ENCODE measurements around the gene TPCN2.
"Not testable (repeated sequence)": the region's sequence is repeated elsewhere in the genome, so short reads cannot be mapped to it uniquely, and the experiment has no call there.

TPCN2 gene

DNA sequence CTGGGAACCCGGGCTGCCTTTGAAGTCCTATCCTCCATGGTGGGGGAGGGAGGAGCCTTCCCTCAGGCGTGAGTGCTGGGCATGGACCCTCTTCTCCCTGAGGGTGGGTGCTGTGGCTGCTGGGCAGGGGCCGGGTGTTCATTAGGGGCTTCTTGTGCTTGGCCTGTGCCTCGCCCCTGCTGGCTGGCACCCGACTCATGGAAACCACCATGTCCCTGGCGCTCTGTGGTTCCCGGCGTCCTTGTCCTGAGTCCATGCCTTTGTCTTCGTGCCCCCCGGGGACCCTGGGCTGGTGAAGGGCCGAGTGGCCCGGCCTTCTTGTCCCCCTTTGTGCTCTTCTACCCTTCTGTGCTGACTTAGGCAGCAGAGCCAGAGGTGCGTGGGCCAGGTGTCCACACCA is 23.2 kb downstream of the TPCN2 start:
- Histone ChIP-seq H3K9me3 (ENCODE audit: control insufficient read depth in 5 of 5, low read length in 5 of 5) (no peaks in the 10 kb centered on the region), H3K9ac (ENCODE audit: low read length in 5 of 5) (no peak overlapping the region), H3K27ac (ENCODE audit: low read depth, low read length) (no peak overlapping the region), H3K4me3 (ENCODE audit: low read depth in 1 of 5, low read length in 5 of 5) (no peak overlapping the region), H3K27me3 (ENCODE audit: control insufficient read depth in 5 of 5, insufficient read depth in 4 of 5, low read length in 5 of 5) (no peaks in the 10 kb centered on the region), H3K36me3 (ENCODE audit: control insufficient read depth in 5 of 5, insufficient read depth in 5 of 5, low read length in 5 of 5) (peaks cover 0 to 82% (median 60%) of the 10 kb centered on the region in 5 donors), H3K4me1 (ENCODE audit: control insufficient read depth in 5 of 5, insufficient read depth in 5 of 5, low read length in 5 of 5) (peaks cover 0 to 5% (median 0%) of the 10 kb centered on the region in 5 donors)

DNA sequence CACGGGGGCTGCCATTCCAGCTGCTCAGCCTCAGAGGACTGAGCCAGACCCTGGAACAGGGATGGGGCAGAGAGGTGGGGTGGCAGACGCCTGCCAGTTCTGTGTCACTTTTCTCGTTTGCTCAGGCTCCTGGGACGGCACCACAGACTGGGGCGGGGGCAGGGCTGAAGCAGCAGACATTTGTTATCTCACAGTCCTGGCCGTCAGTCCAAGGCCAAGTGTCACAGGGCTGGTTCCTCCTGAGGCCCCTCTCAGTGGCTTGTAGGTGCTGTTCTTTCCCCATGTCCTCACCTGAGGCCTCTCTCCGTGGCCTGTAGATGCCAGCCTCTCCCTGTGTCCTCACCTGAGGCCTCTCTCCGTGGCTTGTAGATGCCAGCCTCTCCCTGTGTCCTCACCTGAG is 24.7 kb downstream of the TPCN2 start:
- Histone ChIP-seq H3K27me3 (ENCODE audit: control insufficient read depth in 5 of 5, insufficient read depth in 4 of 5, low read length in 5 of 5) (no peaks in the 10 kb centered on the region), H3K27ac (ENCODE audit: low read depth, low read length) (no peak overlapping the region), H3K9ac (ENCODE audit: low read length in 5 of 5) (no peak overlapping the region), H3K4me3 (ENCODE audit: low read depth in 1 of 5, low read length in 5 of 5) (no peak overlapping the region), H3K36me3 (ENCODE audit: control insufficient read depth in 5 of 5, insufficient read depth in 5 of 5, low read length in 5 of 5) (peaks cover 0 to 84% (median 64%) of the 10 kb centered on the region in 5 donors), H3K4me1 (ENCODE audit: control insufficient read depth in 5 of 5, insufficient read depth in 5 of 5, low read length in 5 of 5) (peaks cover 0 to 5% (median 0%) of the 10 kb centered on the region in 5 donors), H3K9me3 (ENCODE audit: control insufficient read depth in 5 of 5, low read length in 5 of 5) (no peaks in the 10 kb centered on the region)

DNA sequence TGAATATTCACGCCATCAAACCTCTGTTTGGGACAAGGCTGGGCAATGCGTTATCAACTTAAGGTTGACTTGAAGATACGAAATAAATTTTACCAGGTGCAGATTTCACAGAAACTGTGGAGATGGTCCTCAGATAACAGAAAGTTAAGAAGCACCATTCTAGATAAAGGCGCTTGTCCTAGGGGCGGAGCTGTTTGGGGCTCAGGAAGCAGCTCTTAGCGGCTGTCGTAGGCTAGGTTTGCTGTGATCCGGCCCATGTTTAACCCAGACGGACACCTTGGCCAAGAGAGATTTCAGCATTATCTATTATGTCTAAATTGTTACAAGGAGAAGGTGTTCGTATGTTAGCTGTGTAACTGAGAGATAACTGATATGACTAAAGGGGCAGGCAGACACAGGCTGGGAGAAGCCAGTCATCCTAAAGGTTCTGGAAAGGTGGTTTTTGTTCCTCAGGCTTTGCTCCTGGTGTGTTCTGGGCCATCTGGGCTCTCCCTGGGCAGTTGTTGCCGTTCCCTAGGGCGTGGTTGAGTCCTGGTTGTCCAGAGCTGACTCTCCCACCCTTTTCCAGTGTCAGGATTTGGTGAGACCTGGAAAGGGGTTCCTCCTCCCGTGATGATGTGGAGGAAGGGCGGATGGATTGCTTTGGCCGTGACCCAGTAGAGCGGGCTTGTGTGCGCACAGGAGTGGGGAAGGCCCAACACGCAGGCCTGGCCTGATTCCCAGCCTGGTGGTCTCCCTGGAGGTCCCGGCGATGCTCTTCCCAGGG is 25.8 kb downstream of the TPCN2 start:
- Histone ChIP-seq H3K4me1 (ENCODE audit: control insufficient read depth in 5 of 5, insufficient read depth in 5 of 5, low read length in 5 of 5) (peaks cover 0 to 5% (median 0%) of the 10 kb centered on the region in 5 donors), H3K36me3 (ENCODE audit: control insufficient read depth in 5 of 5, insufficient read depth in 5 of 5, low read length in 5 of 5) (peaks cover 0 to 87% (median 69%) of the 10 kb centered on the region in 5 donors), H3K27ac (ENCODE audit: low read depth, low read length) (no peak overlapping the region), H3K4me3 (ENCODE audit: low read depth in 1 of 5, low read length in 5 of 5) (no peak overlapping the region), H3K27me3 (ENCODE audit: control insufficient read depth in 5 of 5, insufficient read depth in 4 of 5, low read length in 5 of 5) (no peaks in the 10 kb centered on the region), H3K9me3 (ENCODE audit: control insufficient read depth in 5 of 5, low read length in 5 of 5) (no peaks in the 10 kb centered on the region), H3K9ac (ENCODE audit: low read length in 5 of 5) (no peak overlapping the region)

DNA sequence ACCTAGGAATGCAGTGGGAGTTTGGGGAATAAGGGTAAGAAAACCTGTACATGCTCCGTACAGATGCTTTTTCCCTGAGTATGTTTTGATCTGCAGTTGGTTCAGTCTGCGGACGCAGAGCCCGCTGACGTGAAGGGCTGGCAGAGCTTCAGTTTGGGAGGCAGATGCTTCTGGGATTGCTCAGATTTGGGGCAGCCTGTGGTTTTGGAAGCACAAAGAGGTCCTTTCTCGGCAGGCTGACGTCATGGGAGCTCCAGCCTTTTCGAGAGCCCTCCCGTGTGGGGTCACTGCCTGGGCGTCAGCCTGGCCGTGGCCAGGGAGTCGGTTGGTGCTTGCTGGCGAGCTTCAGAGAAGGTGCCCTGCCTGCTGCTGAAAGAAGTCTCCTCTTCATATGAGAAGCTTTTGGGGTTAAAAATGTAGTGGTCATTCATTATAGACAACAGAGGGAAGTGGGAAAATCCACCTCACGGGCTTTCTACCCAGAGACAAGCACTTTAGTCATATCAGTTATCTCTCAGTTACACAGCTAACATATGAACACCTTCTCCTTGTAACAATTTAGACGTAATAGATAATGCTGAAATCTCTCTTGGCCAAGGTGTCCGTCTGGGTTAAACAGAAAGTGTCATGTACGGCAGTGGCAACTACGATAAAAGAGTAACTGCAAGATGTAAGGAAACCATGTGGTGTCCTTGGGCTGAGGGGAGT is 26.8 kb downstream of the TPCN2 start:
- H3K9me3 ChIP-seq (ENCODE audit: control insufficient read depth in 5 of 5, low read length in 5 of 5) = no peaks in the 10 kb centered on the region
- no peaks in the 10 kb centered on the region for H3K27me3 ChIP-seq (ENCODE audit: control insufficient read depth in 5 of 5, insufficient read depth in 4 of 5, low read length in 5 of 5)
- H3K4me1 ChIP-seq (ENCODE audit: control insufficient read depth in 5 of 5, insufficient read depth in 5 of 5, low read length in 5 of 5) = peaks cover 0 to 12% (median 0%) of the 10 kb centered on the region in 5 donors
- no peak overlapping the region for H3K4me3 ChIP-seq (ENCODE audit: low read depth in 1 of 5, low read length in 5 of 5)
- H3K27ac ChIP-seq (ENCODE audit: low read depth, low read length) = no peak overlapping the region
- peaks cover 0 to 89% (median 74%) of the 10 kb centered on the region in 5 donors for H3K36me3 ChIP-seq (ENCODE audit: control insufficient read depth in 5 of 5, insufficient read depth in 5 of 5, low read length in 5 of 5)
- H3K9ac ChIP-seq (ENCODE audit: low read length in 5 of 5) = no peak overlapping the region

DNA sequence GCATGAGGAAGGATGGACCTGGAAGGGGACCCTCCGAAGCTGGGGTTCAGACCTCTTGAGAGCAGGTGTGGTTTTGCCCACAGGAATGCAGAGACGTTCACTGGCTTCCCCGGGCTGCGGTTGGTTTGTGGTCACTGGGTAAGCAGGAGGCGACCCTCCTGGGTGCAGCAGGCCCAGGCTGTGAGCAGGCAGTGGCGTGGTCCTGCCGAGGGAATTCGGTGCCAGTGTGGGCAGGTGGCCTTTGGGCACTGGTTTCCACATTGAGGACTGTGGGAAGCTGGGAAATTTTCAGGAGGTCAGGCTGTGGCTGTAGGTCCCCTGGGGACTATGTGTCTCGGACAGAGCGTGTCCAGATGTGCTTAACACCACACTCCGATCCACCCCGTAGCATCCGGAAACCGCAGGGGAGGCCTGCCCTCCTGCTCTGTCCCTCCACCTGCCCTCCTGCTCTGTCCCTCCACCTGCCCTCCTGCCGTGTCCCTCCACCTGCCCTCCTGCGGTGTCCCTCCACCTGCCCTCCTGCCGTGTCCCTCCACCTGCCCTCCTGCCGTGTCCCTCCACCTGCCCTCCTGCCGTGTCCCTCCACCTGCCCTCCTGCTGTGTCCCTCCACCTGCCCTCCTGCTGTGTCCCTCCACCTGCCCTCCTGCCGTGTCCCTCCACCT is 27.5 kb downstream of the TPCN2 start:
- Histone ChIP-seq H3K9me3 (ENCODE audit: control insufficient read depth in 5 of 5, low read length in 5 of 5) (no peaks in the 10 kb centered on the region), H3K36me3 (ENCODE audit: control insufficient read depth in 5 of 5, insufficient read depth in 5 of 5, low read length in 5 of 5) (peaks cover 0 to 90% (median 72%) of the 10 kb centered on the region in 5 donors), H3K4me1 (ENCODE audit: control insufficient read depth in 5 of 5, insufficient read depth in 5 of 5, low read length in 5 of 5) (peaks cover 0 to 14% (median 0%) of the 10 kb centered on the region in 5 donors), H3K27me3 (ENCODE audit: control insufficient read depth in 5 of 5, insufficient read depth in 4 of 5, low read length in 5 of 5) (no peaks in the 10 kb centered on the region), H3K4me3 (ENCODE audit: low read depth in 1 of 5, low read length in 5 of 5) (no peak overlapping the region), H3K9ac (ENCODE audit: low read length in 5 of 5) (no peak overlapping the region), H3K27ac (ENCODE audit: low read depth, low read length) (no peak overlapping the region)

DNA sequence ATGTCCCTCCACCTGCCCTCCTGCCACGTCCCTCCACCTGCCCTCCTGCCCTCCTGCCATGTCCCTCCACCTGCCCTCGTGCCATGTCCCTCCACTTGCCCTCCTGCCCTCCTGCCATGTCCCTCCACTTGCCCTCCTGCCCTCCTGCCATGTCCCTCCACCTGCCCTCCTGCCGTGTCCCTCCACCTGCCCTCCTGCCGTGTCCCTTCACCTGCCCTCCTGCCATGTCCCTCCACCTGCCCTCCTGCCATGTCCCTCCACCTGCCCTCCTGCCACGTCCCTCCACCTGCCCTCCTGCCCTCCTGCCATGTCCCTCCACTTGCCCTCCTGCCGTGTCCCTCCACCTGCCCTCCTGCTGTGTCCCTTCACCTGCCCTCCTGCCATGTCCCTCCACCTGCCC is 28.2 kb downstream of the TPCN2 start:
- H3K27me3 ChIP-seq (ENCODE audit: control insufficient read depth in 5 of 5, insufficient read depth in 4 of 5, low read length in 5 of 5); H3K9ac ChIP-seq (ENCODE audit: low read length in 5 of 5); H3K27ac ChIP-seq (ENCODE audit: low read depth, low read length); H3K4me3 ChIP-seq (ENCODE audit: low read depth in 1 of 5, low read length in 5 of 5); H3K9me3 ChIP-seq (ENCODE audit: control insufficient read depth in 5 of 5, low read length in 5 of 5): not testable (repeated sequence)
- peaks cover 0 to 14% (median 0%) of the 10 kb centered on the region in 5 donors for H3K4me1 ChIP-seq (ENCODE audit: control insufficient read depth in 5 of 5, insufficient read depth in 5 of 5, low read length in 5 of 5)
- peaks cover 0 to 90% (median 73%) of the 10 kb centered on the region in 5 donors for H3K36me3 ChIP-seq (ENCODE audit: control insufficient read depth in 5 of 5, insufficient read depth in 5 of 5, low read length in 5 of 5)

DNA sequence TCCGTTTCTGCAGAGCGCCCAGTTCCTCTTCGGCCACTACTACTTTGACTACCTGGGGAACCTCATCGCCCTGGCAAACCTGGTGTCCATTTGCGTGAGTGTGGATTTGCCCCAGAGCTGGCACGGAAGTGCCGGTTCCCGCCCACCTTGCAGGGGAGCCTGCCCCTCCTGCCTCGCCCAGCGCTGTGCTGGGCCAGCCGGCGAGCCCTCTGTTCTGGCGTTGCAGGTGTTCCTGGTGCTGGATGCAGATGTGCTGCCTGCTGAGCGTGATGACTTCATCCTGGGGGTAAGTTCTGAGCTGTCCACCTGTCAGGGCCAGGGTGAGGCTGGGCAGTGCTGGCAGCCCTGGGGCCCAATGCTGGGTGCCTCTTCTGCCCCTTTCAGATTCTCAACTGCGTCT is 29.8 kb downstream of the TPCN2 start:
- Histone ChIP-seq H3K9me3 (ENCODE audit: control insufficient read depth in 5 of 5, low read length in 5 of 5) (no peaks in the 10 kb centered on the region), H3K27me3 (ENCODE audit: control insufficient read depth in 5 of 5, insufficient read depth in 4 of 5, low read length in 5 of 5) (no peaks in the 10 kb centered on the region), H3K4me3 (ENCODE audit: low read depth in 1 of 5, low read length in 5 of 5) (no peak overlapping the region), H3K9ac (ENCODE audit: low read length in 5 of 5) (no peak overlapping the region), H3K27ac (ENCODE audit: low read depth, low read length) (no peak overlapping the region), H3K4me1 (ENCODE audit: control insufficient read depth in 5 of 5, insufficient read depth in 5 of 5, low read length in 5 of 5) (peaks cover 0 to 14% (median 0%) of the 10 kb centered on the region in 5 donors), H3K36me3 (ENCODE audit: control insufficient read depth in 5 of 5, insufficient read depth in 5 of 5, low read length in 5 of 5) (peaks cover 0 to 89% (median 70%) of the 10 kb centered on the region in 5 donors)

DNA sequence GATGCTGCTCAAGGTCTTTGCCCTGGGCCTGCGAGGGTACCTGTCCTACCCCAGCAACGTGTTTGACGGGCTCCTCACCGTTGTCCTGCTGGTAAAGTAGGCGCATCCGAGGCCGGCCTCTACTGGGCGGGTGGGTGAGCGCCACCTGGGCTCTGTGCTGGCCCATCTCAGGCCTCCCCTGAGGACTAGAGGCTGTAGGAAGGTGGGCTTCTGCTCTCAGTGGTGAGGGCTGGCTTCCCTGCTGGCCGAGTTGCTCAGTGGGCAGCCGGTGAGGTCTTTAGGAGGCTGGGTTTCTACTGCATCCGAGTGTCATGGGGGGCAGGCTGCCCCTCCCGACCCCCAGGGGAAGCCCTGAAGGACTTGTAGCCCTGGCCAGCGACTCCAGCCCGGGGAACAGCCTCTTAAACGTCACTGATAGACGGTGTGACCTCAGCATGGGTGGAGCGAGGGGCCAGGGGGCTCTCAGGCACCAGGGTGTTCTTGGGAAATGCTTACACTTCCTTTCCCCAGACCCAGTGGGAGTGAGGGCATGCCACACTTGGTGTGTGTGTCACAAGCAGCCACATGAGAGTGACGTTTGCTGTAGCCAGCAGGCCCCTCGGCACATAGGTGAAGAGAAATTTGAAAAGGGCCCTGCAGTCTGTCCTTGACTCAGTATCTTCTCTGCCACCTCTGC is 30.3 kb downstream of the TPCN2 start:
- H3K27ac ChIP-seq (ENCODE audit: low read depth, low read length) = no peak overlapping the region
- no peaks in the 10 kb centered on the region for H3K27me3 ChIP-seq (ENCODE audit: control insufficient read depth in 5 of 5, insufficient read depth in 4 of 5, low read length in 5 of 5)
- H3K9me3 ChIP-seq (ENCODE audit: control insufficient read depth in 5 of 5, low read length in 5 of 5) = no peaks in the 10 kb centered on the region
- H3K4me1 ChIP-seq (ENCODE audit: control insufficient read depth in 5 of 5, insufficient read depth in 5 of 5, low read length in 5 of 5) = peaks cover 0 to 14% (median 0%) of the 10 kb centered on the region in 5 donors
- no peak overlapping the region for H3K4me3 ChIP-seq (ENCODE audit: low read depth in 1 of 5, low read length in 5 of 5)
- no peak overlapping the region for H3K9ac ChIP-seq (ENCODE audit: low read length in 5 of 5)
- H3K36me3 ChIP-seq (ENCODE audit: control insufficient read depth in 5 of 5, insufficient read depth in 5 of 5, low read length in 5 of 5) = peaks cover 0 to 89% (median 70%) of the 10 kb centered on the region in 5 donors

DNA sequence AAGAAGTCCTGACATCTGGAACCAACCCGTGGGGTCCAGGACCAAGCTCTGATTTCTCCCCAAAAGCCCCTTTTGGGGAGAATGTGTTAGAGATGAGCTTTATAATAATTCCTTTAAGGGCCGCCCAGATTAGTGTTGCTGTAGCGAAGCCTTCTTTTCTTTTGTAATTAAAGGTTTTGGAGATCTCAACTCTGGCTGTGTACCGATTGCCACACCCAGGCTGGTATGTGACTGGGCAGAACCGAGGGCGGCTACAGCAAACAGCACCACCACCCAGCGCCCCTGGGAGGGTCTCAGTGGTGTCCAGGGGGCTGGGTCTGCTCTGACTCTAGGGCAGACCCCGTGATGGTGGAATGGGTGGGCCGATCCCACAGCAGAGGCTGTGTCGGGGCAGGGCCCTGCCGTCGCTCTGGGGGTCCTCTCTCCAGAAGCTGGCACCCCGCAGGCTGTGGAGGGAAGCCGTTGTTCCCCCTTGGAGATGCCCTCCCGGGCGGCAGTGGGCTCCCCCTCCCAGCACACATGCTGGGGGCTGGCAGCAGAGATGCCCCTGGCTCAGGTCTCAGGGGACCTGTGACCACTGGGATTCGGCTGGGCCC is 31.0 kb downstream of the TPCN2 start:
- H3K9ac ChIP-seq (ENCODE audit: low read length in 5 of 5) = no peak overlapping the region
- no peaks in the 10 kb centered on the region for H3K27me3 ChIP-seq (ENCODE audit: control insufficient read depth in 5 of 5, insufficient read depth in 4 of 5, low read length in 5 of 5)
- H3K36me3 ChIP-seq (ENCODE audit: control insufficient read depth in 5 of 5, insufficient read depth in 5 of 5, low read length in 5 of 5) = peaks cover 0 to 89% (median 74%) of the 10 kb centered on the region in 5 donors
- H3K4me3 ChIP-seq (ENCODE audit: low read depth in 1 of 5, low read length in 5 of 5) = no peak overlapping the region
- H3K4me1 ChIP-seq (ENCODE audit: control insufficient read depth in 5 of 5, insufficient read depth in 5 of 5, low read length in 5 of 5) = peaks cover 0 to 14% (median 0%) of the 10 kb centered on the region in 5 donors
- H3K9me3 ChIP-seq (ENCODE audit: control insufficient read depth in 5 of 5, low read length in 5 of 5) = no peaks in the 10 kb centered on the region
- H3K27ac ChIP-seq (ENCODE audit: low read depth, low read length) = no peak overlapping the region

All from subcutaneous abdominal adipose tissue (tissue), 5 donors.